ENCODE data around the gene GEMIN2.
A peak's percentile ranks its signal among the peaks of the same experiment; 100 is the strongest.
"Not testable (repeated sequence)": the region's sequence is repeated elsewhere in the genome, so short reads cannot be mapped to it uniquely, and the experiment has no call there.

GEMIN2 gene

GRCh38 chr14:39104078-39104801 is 9.9 kb upstream of the GEMIN2 start:
- Histone ChIP-seq H3K4me2 (ENCODE audit: low read length) (peak overlapping the region; percentile 25), H3K56ac (ENCODE audit: low read length) (peak overlapping the region; percentile 90), H3K27ac (ENCODE audit: low read depth, low read length) (peak overlapping the region; percentile 94), H4K8ac (ENCODE audit: low read depth, low read length) (peak overlapping the region; percentile 39), H3K79me2 (ENCODE audit: control insufficient read depth, insufficient read depth, low read length) (peaks cover 18% of the 10 kb centered on the region), H3K9ac (ENCODE audit: low read length) (peak overlapping the region; percentile 76)
- not testable (repeated sequence) for H3K4me3 ChIP-seq (ENCODE audit: low read length); DNase-seq; H3K27me3 ChIP-seq (ENCODE audit: insufficient read depth, low read length, poor library complexity); H3K36me3 ChIP-seq (ENCODE audit: control insufficient read depth, insufficient read depth, low read length); H3K79me1 ChIP-seq (ENCODE audit: low read length); H2BK15ac ChIP-seq (replicated peaks; ENCODE audit: low read depth); H3K4me1 ChIP-seq (ENCODE audit: control insufficient read depth, low read depth, low read length); H2BK120ac ChIP-seq (ENCODE audit: low read depth, low read length); H3K18ac ChIP-seq (ENCODE audit: low read length); H4K5ac ChIP-seq (ENCODE audit: low read length); H3K4ac ChIP-seq (ENCODE audit: low read depth, low read length); H2BK5ac ChIP-seq (ENCODE audit: low read length); H3K23ac ChIP-seq (ENCODE audit: low read length); H2AK5ac ChIP-seq (ENCODE audit: low read length)
- no CpG with 5 or more reads among the region's 17 CpGs for WGBS (ENCODE audit: extremely low coverage, insufficient coverage, low lambda C conversion rate)

DNA sequence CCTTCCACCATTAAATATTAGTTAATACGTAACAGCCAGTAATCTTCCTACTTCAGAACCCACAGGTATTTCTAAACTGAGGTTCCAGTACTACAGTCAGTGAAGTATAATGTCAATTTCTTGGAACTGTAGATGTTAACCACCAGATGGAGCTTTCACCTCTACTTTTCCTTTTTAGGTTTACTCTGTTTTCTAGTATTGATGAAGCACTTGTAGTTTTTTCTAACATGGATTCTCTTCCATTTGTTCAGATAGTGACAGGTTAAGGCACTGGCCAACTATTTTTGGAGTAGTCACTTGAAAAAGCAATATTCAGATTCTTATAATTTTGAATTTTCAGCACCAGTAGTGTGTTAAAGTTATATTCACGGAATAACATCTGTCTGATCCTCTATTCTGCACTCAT is 6.5 kb upstream of the GEMIN2 start:
- Histone ChIP-seq H3K27me3 (ENCODE audit: insufficient read depth, low read length, poor library complexity) (no peaks in the 10 kb centered on the region), H3K9ac (ENCODE audit: low read length) (no peak overlapping the region), H2BK5ac (ENCODE audit: low read length) (no peak overlapping the region), H3K36me3 (ENCODE audit: control insufficient read depth, insufficient read depth, low read length) (no peaks in the 10 kb centered on the region), H2AK5ac (ENCODE audit: low read length) (no peak overlapping the region), H3K79me2 (ENCODE audit: control insufficient read depth, insufficient read depth, low read length) (peaks cover 1% of the 10 kb centered on the region), H3K56ac (ENCODE audit: low read length) (no peak overlapping the region), H3K4me2 (ENCODE audit: low read length) (no peak overlapping the region), H4K8ac (ENCODE audit: low read depth, low read length) (no peak overlapping the region), H3K18ac (ENCODE audit: low read length) (no peak overlapping the region), H4K5ac (ENCODE audit: low read length) (no peak overlapping the region), H2BK15ac (replicated peaks; ENCODE audit: low read depth) (no peak overlapping the region), H3K79me1 (ENCODE audit: low read length) (no peaks in the 10 kb centered on the region), H3K4ac (ENCODE audit: low read depth, low read length) (no peak overlapping the region), H3K4me3 (ENCODE audit: low read length) (no peak overlapping the region), H3K4me1 (ENCODE audit: control insufficient read depth, low read depth, low read length) (no peaks in the 10 kb centered on the region), H3K23ac (ENCODE audit: low read length) (no peak overlapping the region), H2BK120ac (ENCODE audit: low read depth, low read length) (no peak overlapping the region), H3K27ac (ENCODE audit: low read depth, low read length) (no peak overlapping the region)
- peak; percentile 45 for DNase-seq
- no CpG with 5 or more reads among the region's 2 CpGs for WGBS (ENCODE audit: extremely low coverage, insufficient coverage, low lambda C conversion rate)

DNA sequence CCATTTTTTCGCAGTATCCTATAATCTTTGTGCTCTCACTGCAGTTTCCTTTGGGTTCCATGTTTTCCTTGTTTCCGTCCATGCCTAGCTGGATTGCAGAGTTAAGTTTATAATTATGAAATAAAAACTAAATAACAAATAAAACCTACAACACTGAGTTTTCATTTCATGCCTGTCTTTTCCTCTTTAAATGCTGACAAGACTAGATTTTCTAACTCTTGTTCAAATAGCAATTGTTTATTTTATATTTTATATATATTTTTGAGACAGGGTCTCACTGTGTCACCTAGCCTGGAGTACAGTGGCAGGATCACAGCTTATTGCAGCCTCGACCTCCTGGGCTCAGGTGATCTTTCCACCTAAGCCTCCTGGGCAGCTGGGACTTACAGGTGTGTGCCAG is 5.3 kb upstream of the GEMIN2 start:
- H3K27me3 ChIP-seq (ENCODE audit: insufficient read depth, low read length, poor library complexity), result no peaks in the 10 kb centered on the region
- no peak overlapping the region for H3K18ac ChIP-seq (ENCODE audit: low read length)
- no peak overlapping the region for H2BK120ac ChIP-seq (ENCODE audit: low read depth, low read length)
- H3K79me2 ChIP-seq (ENCODE audit: control insufficient read depth, insufficient read depth, low read length), result no peaks in the 10 kb centered on the region
- no peak overlapping the region for H3K23ac ChIP-seq (ENCODE audit: low read length)
- H3K79me1 ChIP-seq (ENCODE audit: low read length), result no peaks in the 10 kb centered on the region
- H2AK5ac ChIP-seq (ENCODE audit: low read length), result no peak overlapping the region
- no peak overlapping the region for H3K9ac ChIP-seq (ENCODE audit: low read length)
- no peak overlapping the region for H4K5ac ChIP-seq (ENCODE audit: low read length)
- H3K36me3 ChIP-seq (ENCODE audit: control insufficient read depth, insufficient read depth, low read length), result no peaks in the 10 kb centered on the region
- H3K4me3 ChIP-seq (ENCODE audit: low read length), result no peak overlapping the region
- H3K27ac ChIP-seq (ENCODE audit: low read depth, low read length), result no peak overlapping the region
- no CpG with 5 or more reads among the region's 3 CpGs for WGBS (ENCODE audit: extremely low coverage, insufficient coverage, low lambda C conversion rate)
- no peaks in the 10 kb centered on the region for H3K4me1 ChIP-seq (ENCODE audit: control insufficient read depth, low read depth, low read length)
- no peak overlapping the region for H2BK5ac ChIP-seq (ENCODE audit: low read length)
- DNase-seq, result no peak
- no peak overlapping the region for H3K4me2 ChIP-seq (ENCODE audit: low read length)
- H3K56ac ChIP-seq (ENCODE audit: low read length), result no peak overlapping the region
- no peak overlapping the region for H3K4ac ChIP-seq (ENCODE audit: low read depth, low read length)
- no peak overlapping the region for H4K8ac ChIP-seq (ENCODE audit: low read depth, low read length)
- H2BK15ac ChIP-seq (replicated peaks; ENCODE audit: low read depth), result no peak overlapping the region

DNA sequence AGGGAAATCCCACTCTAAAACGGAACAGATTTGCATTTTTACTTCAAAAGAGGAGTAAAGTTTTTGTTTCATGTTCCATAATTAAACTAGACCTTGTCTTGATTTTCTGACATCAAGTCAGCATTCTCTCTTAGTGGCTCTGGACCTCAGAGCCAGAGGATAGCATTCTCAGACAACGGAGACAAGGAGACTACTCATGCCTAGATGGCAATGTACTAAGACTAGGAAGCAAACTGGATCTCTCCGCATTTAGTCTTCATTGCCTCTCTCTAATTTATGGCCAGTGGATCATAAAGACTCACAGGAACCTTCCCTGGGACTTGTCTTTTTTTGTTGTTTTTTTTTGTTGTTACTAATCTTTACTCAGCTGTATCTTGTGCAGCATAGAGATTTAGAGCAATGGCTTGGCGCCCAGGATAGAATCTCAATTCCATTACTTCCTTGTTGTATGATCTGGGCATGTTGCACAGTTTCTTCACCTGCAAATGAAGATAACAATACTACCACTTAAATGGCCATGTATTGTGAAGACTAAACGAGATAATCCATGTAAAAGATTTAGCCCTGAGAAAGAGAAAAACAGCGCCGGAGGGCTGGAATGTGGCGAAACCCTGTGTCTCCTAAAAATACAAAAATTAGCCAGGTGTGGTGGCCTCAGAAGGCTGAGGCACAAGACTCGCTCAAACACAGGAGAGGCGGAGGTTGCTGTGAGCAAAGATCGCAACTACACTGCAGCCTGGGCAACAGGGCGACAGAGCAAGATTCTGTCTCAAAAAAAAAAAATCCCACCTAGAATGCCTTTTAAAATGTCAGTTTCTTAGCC is 4.0 kb upstream of the GEMIN2 start:
- WGBS (ENCODE audit: extremely low coverage, insufficient coverage, low lambda C conversion rate), result no CpG with 5 or more reads among the region's 12 CpGs
- no peak overlapping the region for H3K23ac ChIP-seq (ENCODE audit: low read length)
- H3K36me3 ChIP-seq (ENCODE audit: control insufficient read depth, insufficient read depth, low read length), result no peaks in the 10 kb centered on the region
- no peak overlapping the region for H2BK5ac ChIP-seq (ENCODE audit: low read length)
- no peak overlapping the region for H2BK120ac ChIP-seq (ENCODE audit: low read depth, low read length)
- H3K4me2 ChIP-seq (ENCODE audit: low read length), result no peak overlapping the region
- H3K27me3 ChIP-seq (ENCODE audit: insufficient read depth, low read length, poor library complexity), result no peaks in the 10 kb centered on the region
- no peak overlapping the region for H2AK5ac ChIP-seq (ENCODE audit: low read length)
- H4K8ac ChIP-seq (ENCODE audit: low read depth, low read length), result no peak overlapping the region
- H3K4ac ChIP-seq (ENCODE audit: low read depth, low read length), result no peak overlapping the region
- no peak overlapping the region for H3K27ac ChIP-seq (ENCODE audit: low read depth, low read length)
- no peak overlapping the region for H4K5ac ChIP-seq (ENCODE audit: low read length)
- no peak overlapping the region for H3K4me3 ChIP-seq (ENCODE audit: low read length)
- H3K9ac ChIP-seq (ENCODE audit: low read length), result no peak overlapping the region
- DNase-seq, result no peak
- H3K79me2 ChIP-seq (ENCODE audit: control insufficient read depth, insufficient read depth, low read length), result no peaks in the 10 kb centered on the region
- no peaks in the 10 kb centered on the region for H3K4me1 ChIP-seq (ENCODE audit: control insufficient read depth, low read depth, low read length)
- no peak overlapping the region for H3K18ac ChIP-seq (ENCODE audit: low read length)
- peaks cover 2% of the 10 kb centered on the region for H3K79me1 ChIP-seq (ENCODE audit: low read length)
- no peak overlapping the region for H2BK15ac ChIP-seq (replicated peaks; ENCODE audit: low read depth)
- no peak overlapping the region for H3K56ac ChIP-seq (ENCODE audit: low read length)

DNA sequence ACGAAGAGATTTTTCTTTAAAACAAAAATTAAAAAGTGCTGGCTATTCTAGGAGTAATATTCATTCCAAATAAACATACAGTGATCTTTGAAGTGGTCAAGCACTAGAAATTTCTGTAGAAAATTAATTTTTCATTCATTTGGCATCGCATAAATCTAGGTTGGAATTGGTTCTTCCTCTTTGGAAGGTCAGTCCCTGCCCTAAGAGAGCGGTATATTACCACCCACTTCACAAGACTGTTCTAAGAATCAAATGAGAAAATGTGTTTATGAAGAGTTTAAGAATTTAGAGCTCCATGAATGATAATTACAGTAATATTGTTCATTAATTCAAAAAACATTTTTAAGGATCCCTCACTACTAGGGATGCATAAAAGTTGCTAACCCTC is 444 bp upstream of the GEMIN2 start:
- WGBS (ENCODE audit: extremely low coverage, insufficient coverage, low lambda C conversion rate), result no CpG with 5 or more reads among the region's 3 CpGs
- Histone ChIP-seq H3K27me3 (ENCODE audit: insufficient read depth, low read length, poor library complexity) (no peaks in the 10 kb centered on the region), H3K27ac (ENCODE audit: low read depth, low read length) (no peak overlapping the region)

More for the DNA sequence above, 444 bp upstream of the GEMIN2 start:
- no peak overlapping the region for H3K4me2 ChIP-seq (ENCODE audit: low read length)
- H3K4me1 ChIP-seq (ENCODE audit: control insufficient read depth, low read depth, low read length), result no peaks in the 10 kb centered on the region
- H3K4ac ChIP-seq (ENCODE audit: low read depth, low read length), result no peak overlapping the region
- peak overlapping the region; percentile 65 for H3K9ac ChIP-seq (ENCODE audit: low read length)
- no peak overlapping the region for H3K4me3 ChIP-seq (ENCODE audit: low read length)
- no peak overlapping the region for H3K23ac ChIP-seq (ENCODE audit: low read length)
- no peaks in the 10 kb centered on the region for H3K79me2 ChIP-seq (ENCODE audit: control insufficient read depth, insufficient read depth, low read length)
- DNase-seq, result no peak
- no peaks in the 10 kb centered on the region for H3K36me3 ChIP-seq (ENCODE audit: control insufficient read depth, insufficient read depth, low read length)
- no peak overlapping the region for H2BK5ac ChIP-seq (ENCODE audit: low read length)
- H3K56ac ChIP-seq (ENCODE audit: low read length), result peak overlapping the region; percentile 75
- no peak overlapping the region for H2AK5ac ChIP-seq (ENCODE audit: low read length)
- H4K8ac ChIP-seq (ENCODE audit: low read depth, low read length), result peak overlapping the region; percentile 93
- no peak overlapping the region for H2BK120ac ChIP-seq (ENCODE audit: low read depth, low read length)
- no peak overlapping the region for H2BK15ac ChIP-seq (replicated peaks; ENCODE audit: low read depth)
- peaks cover 2% of the 10 kb centered on the region for H3K79me1 ChIP-seq (ENCODE audit: low read length)
- H3K18ac ChIP-seq (ENCODE audit: low read length), result peak overlapping the region; percentile 82
- H4K5ac ChIP-seq (ENCODE audit: low read length), result peak overlapping the region; percentile 40
